HepG2 (cell line): ENCODE data around the gene ADAP2. TPM values are rescaled to one million over a fixed set of nuclear protein-coding genes. Genes with fewer than 3 reads are reported as not detected.

Source experiments
- ATAC-seq: fragments of 200-7000 bp; cut with Tn5 transposase; 3 replicates; pipeline ENCODE4 v1.9.1; 2020; ENCODE audit warnings: mild to moderate bottlenecking, moderate library complexity
- BruUV-seq: library from RNA; stranded (reverse); fragments of 400-500 nt; replicated peaks from 2 replicates; lab custom pipeline; 2021; lab: Mats Ljungman, UMichigan
- CTCF ChIA-PET: fragments of 300-600 bp; formaldehyde crosslinking; extraction: SDS; loops from one replicate; lab custom pipeline; 2021; ENCODE audit warnings: low total read pairs, inconsistent platforms, low intra/inter-chr PET ratio; lab: Yijun Ruan, JAX
- POLR2A ChIA-PET: fragments of 350-600 bp; sonication (Branson Sonifier 250); formaldehyde crosslinking; loops from one replicate; lab custom pipeline; 2020; ENCODE audit warnings: antibody characterized with exemption, inconsistent platforms; lab: Yijun Ruan, JAX
- DNase-seq: peaks from one replicate; pipeline ENCODE4 v3.0.0-alpha.2; 2015; ENCODE audit warnings: low spot score
- FAIRE-seq: peaks from 3 replicates; lab custom pipeline; 2011; peaks lifted over from hg19 to GRCh38; lab: Jason Lieb, UNC
- H2AFZ ChIP-seq: one replicate; pipeline ENCODE4 v1.6.1; 2011; ENCODE audit warnings: low read length, inconsistent platforms
- H3K27ac ChIP-seq: fragments of 300-600 bp; 3 replicates; pipeline ENCODE4 v1.8.0; 2011; ENCODE audit warnings: mixed run types, mild to moderate bottlenecking, mixed read lengths, low read length, inconsistent platforms; ENCODE audit not compliant: insufficient read depth; ENCODE audit errors: extremely low read length
- H3K27me3 ChIP-seq, 2 experiments: fragments of 200-600 bp in 1 of 2; 2 replicates in 1 of 2; 3 replicates in 1 of 2; pipeline versions ENCODE4 v1.6.0 to v1.8.0; 2011; ENCODE audit warnings: low read length in 2 of 2, mild to moderate bottlenecking in 2 of 2, moderate library complexity in 2 of 2, inconsistent platforms in 1 of 2; ENCODE audit not compliant: insufficient read depth in 2 of 2, control insufficient read depth in 1 of 2
- H3K36me3 ChIP-seq, 2 experiments: fragments of 200-600 bp in 1 of 2; replicated peaks in 1 of 2; 2 replicates in 1 of 2; 3 replicates in 1 of 2; pipeline versions ENCODE4 v1.5.1 to v1.8.0; 2011; ENCODE audit warnings: low read length in 2 of 2, inconsistent platforms in 1 of 2; ENCODE audit not compliant: insufficient read depth in 2 of 2, control insufficient read depth in 1 of 2
- H3K4me1 ChIP-seq: 2 replicates; pipeline ENCODE4 v1.5.1; 2012; ENCODE audit warnings: low read length, inconsistent platforms; ENCODE audit not compliant: insufficient read depth
- H3K4me2 ChIP-seq: 2 replicates; pipeline ENCODE4 v1.6.0; 2011; ENCODE audit warnings: low read depth, low read length, inconsistent platforms
- H3K4me3 ChIP-seq, 3 experiments: fragments of 200-600 bp in 1 of 3; sonication (generic), shearing (Covaris generic) in 1 of 3; replicated peaks in 1 of 3; 2 replicates each; pipeline ENCODE4 v1.5.1; 2011 to 2016; ENCODE audit warnings: low read length in 3 of 3, inconsistent platforms in 2 of 3, low read depth in 2 of 3, mild to moderate bottlenecking in 2 of 3, control low read depth in 1 of 3, mixed read lengths in 1 of 3; ENCODE audit not compliant: insufficient read depth in 1 of 3
- H3K79me2 ChIP-seq: one replicate; pipeline ENCODE4 v1.6.1; 2011; ENCODE audit warnings: low read length, inconsistent platforms; ENCODE audit not compliant: insufficient read depth
- H3K9ac ChIP-seq: 2 replicates; pipeline ENCODE4 v1.6.0; 2011; ENCODE audit warnings: mild to moderate bottlenecking, low read depth, low read length, inconsistent platforms; ENCODE audit not compliant: insufficient read depth
- H3K9me3 ChIP-seq: 2 replicates; pipeline ENCODE4 v1.5.1; 2012; ENCODE audit warnings: mild to moderate bottlenecking, low read length
- H4K20me1 ChIP-seq: 2 replicates; pipeline ENCODE4 v1.6.0; 2011; ENCODE audit warnings: inconsistent platforms, mild to moderate bottlenecking, low read length, moderate library complexity; ENCODE audit not compliant: insufficient read depth
- CREB3 ChIP-seq: sonication (generic); formaldehyde crosslinking; IDR thresholded peaks from 2 replicates; pipeline ENCODE4 v1.5.0; 2020; ENCODE audit warnings: missing genetic modification reagents
- EZH2 ChIP-seq: conservative IDR thresholded peaks from 2 replicates; pipeline ENCODE4 v1.6.1; 2012; ENCODE audit warnings: mild to moderate bottlenecking, low read depth, low read length, moderate library complexity
- KLF16 ChIP-seq, 2 experiments: sonication (generic) in 1 of 2; formaldehyde crosslinking in 1 of 2; IDR thresholded peaks; 2 replicates each; pipeline versions ENCODE4 v1.6.1 to v1.8.0; 2016 to 2023; ENCODE audit warnings: missing genetic modification reagents in 2 of 2, missing compliant biosample characterization in 1 of 2
- LCORL ChIP-seq, 2 experiments: fragments of 450-650 bp in 1 of 2; sonication (generic) in 1 of 2; formaldehyde crosslinking in 1 of 2; IDR thresholded peaks; 2 replicates each; pipeline versions ENCODE4 v1.5.0 to v1.6.1; 2017 to 2020; ENCODE audit warnings: antibody characterized with exemption in 1 of 2, missing genetic modification reagents in 1 of 2
- RARA ChIP-seq: IDR thresholded peaks from 2 replicates; pipeline ENCODE4 v1.6.1; 2016; ENCODE audit warnings: missing genetic modification reagents, missing compliant biosample characterization
- SIX4 ChIP-seq: sonication (generic); formaldehyde crosslinking; IDR thresholded peaks from 2 replicates; pipeline ENCODE4 v1.4.0; 2020; ENCODE audit warnings: missing genetic modification reagents
- TFDP1 ChIP-seq: IDR thresholded peaks from 2 replicates; pipeline ENCODE4 v1.6.1; 2016; ENCODE audit warnings: missing compliant biosample characterization, missing genetic modification reagents, borderline replicate concordance
- TFDP2 ChIP-seq: sonication (generic); formaldehyde crosslinking; IDR thresholded peaks from 2 replicates; pipeline ENCODE4 v1.4.0; 2020; ENCODE audit warnings: missing genetic modification reagents
- ZFX ChIP-seq: sonication (generic); formaldehyde crosslinking; IDR thresholded peaks from 2 replicates; pipeline ENCODE4 v1.4.0; 2020; ENCODE audit warnings: mild to moderate bottlenecking, low read depth, missing genetic modification reagents, moderate library complexity
- ZNF274 ChIP-seq: sonication (generic); formaldehyde crosslinking; IDR thresholded peaks from 2 replicates; pipeline ENCODE4 v1.5.1; 2020; ENCODE audit warnings: mild to moderate bottlenecking, missing genetic modification reagents
- ZNF687 ChIP-seq: sonication (generic); formaldehyde crosslinking; IDR thresholded peaks from 2 replicates; pipeline ENCODE4 v1.5.1; 2020; ENCODE audit warnings: mild to moderate bottlenecking, missing genetic modification reagents, moderate library complexity
- ZNF777 ChIP-seq: sonication (generic); formaldehyde crosslinking; IDR thresholded peaks from 2 replicates; pipeline ENCODE4 v1.4.0; 2020; ENCODE audit warnings: missing genetic modification reagents
- WGBS: methylation state at CpG from one replicate; pipeline ENCODE4 v1.1.6; 2017; ENCODE audit warnings: low lambda C conversion rate; 5-methylcytosine and 5-hydroxymethylcytosine counted together
- in situ Hi-C: cut with HindIII; loops from 2 replicates; pipeline ENCODE4 v1.10.0; 2017; ENCODE audit warnings: low pct_unique_long_range_greater_than_20kb; ENCODE audit not compliant: extremely low pct_ligation_motif_present
- intact Hi-C: fragments of 100-400 bp; cut with micrococcal nuclease; formaldehyde crosslinking; loops from one replicate; pipeline ENCODE4 v1.10.0; 2022; ENCODE audit not compliant: unreplicated experiment
- polyA plus RNA-seq, 8 experiments: library from polyadenylated mRNA; depleted of rRNA in 3 of 8; stranded (reverse) in 7 of 8; unstranded in 1 of 8; fragments of >200 nt; fragmentation: Illumina TruSeq in 4 of 8; extraction: Trizol in 4 of 8; gene quantifications; 2 replicates each; pipeline versions ENCODE4 v1.2.1 to v1.2.3, GENCODE V29; 2011 to 2016; ENCODE audit warnings: low read depth in 4 of 8, missing spikeins in 1 of 8, mixed read lengths in 1 of 8; ENCODE audit not compliant: insufficient read depth in 1 of 8
- total RNA-seq, 5 experiments: library from RNA; depleted of rRNA; stranded (reverse); fragments of >200 nt; fragmentation: Illumina TruSeq; extraction: Trizol; gene quantifications; 2 replicates each; pipeline ENCODE4 v1.2.3, GENCODE V29; 2016; ENCODE audit warnings: low read depth in 1 of 5

ADAP2 gene
- total and polyA plus RNA-seq, 2 of the 13 experiments (the other 11 are each of a cell fraction or from before 2014, with no cell fraction given) = 0.51 to 0.70 TPM

- Histone ChIP-seq H3K4me1 (peaks cover 12% of the 10 kb centered on the region; the same call in 1 of the 2 replicates), H3K9ac (0 out of 2 replicates have a peak overlapping the region, but pooled peaks have one; percentile 31), H3K36me3 (no peaks in the 10 kb centered on the region), H3K4me2 (peak overlapping the region; percentile 87), H2AFZ (no peak overlapping the region), H4K20me1 (no peaks in the 10 kb centered on the region), H3K9me3 (no peaks in the 10 kb centered on the region), H3K27me3 (peaks cover 0 to 15% of the 10 kb centered on the region in 2 experiments; a peak in 3 of 5 replicates), H3K4me3 (peak overlapping the region; percentile 42 to 69 (median 66); a peak in 5 of 6 replicates), H3K27ac (no peak overlapping the region), H3K79me2 (no peaks in the 10 kb centered on the region)
- no TSS peak for BruUV-seq
- ATAC-seq = peak; percentile 93
- in situ Hi-C loops (loop anchor here (5.0 kb wide), 1 partner anchor 209 kb away; no protein-coding TSS in a partner anchor), intact Hi-C loops (no loop called here)
- WGBS = 15% methylated on average over 33 of the region's 65 CpGs
- no peak for DNase-seq
- CTCF ChIA-PET = no interaction called here
- no peak for FAIRE-seq
- POLR2A ChIA-PET = no interaction called here
- TF ChIP-seq TFDP1 (CRISPR knock-in tag) (peak; percentile 43; the same call in 1 of the 2 replicates), ZNF274 (peak; percentile 25; the same call in 1 of the 2 replicates), CREB3 (CRISPR knock-in tag) (no peak), SIX4 (CRISPR knock-in tag) (no peak), LCORL (IDR thresholded peaks at IDR 0.05) (no peak), LCORL (CRISPR knock-in tag; IDR thresholded peaks at IDR 0.05) (peak; percentile 51; the same call in 1 of the 2 replicates), TFDP2 (CRISPR knock-in tag) (0 out of 2 replicates have a peak, but pooled peaks have one; percentile 17), ZFX (CRISPR knock-in tag) (peak; percentile 69), EZH2 (0 out of 2 replicates have a peak, but pooled peaks have one; percentile 76), KLF16 (CRISPR knock-in tag; IDR thresholded peaks at IDR 0.05) (no peak), ZNF777 (CRISPR knock-in tag) (peak; percentile 91), ZNF687 (CRISPR knock-in tag) (peak; percentile 83), RARA (CRISPR knock-in tag) (no peak)
Observed at GRCh38 chr17:31008374-31009041, 86.8 kb downstream of the ADAP2 start.
